HUDEP-2 (cell line): ENCODE measurements around the gene CD58.

Source experiments
- DNase-seq, 76 experiments: peaks; one replicate each; lab custom pipeline; 2025; ENCODE audit not compliant: unreplicated experiment in 76 of 76; lab: John Stamatoyannopoulos, UW

CD58 gene

GRCh38 chr1:116553386-116554115 lies 17.3 kb downstream of the CD58 start:
- DNase-seq, result no peak

DNA sequence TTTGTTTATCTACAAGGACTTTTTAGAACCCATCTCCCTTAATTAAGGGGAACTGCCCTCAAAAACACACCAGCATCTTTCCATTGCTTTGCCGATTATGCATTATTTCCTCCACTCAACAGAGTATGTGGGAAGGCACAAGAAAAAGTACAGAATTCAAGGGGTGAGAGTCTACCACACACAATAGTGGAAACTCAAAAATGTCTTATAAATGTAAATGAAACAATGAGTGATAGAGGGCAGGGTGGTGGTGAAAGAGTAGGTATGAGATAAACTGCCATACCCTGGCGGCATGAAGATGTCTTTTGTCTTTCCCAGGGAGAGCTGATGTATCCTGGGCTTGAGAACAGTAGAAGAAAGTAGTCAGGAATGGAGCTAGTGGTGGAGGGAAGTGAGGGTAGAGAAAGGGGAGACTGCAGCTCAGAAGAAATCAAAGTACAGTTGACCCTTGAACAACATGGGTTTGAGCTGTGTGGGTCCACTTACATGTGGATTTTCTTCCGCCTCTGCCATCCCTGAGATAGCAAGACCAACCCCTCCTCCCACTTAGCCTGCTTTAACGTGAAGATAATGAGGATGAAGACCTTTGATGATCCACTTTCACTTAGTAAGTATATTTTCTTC lies 24.4 kb downstream of the CD58 start:
- DNase-seq, result no peak

GRCh38 chr1:116545359-116545705 lies 25.5 kb downstream of the CD58 start:
- DNase-seq, result no peak

DNA sequence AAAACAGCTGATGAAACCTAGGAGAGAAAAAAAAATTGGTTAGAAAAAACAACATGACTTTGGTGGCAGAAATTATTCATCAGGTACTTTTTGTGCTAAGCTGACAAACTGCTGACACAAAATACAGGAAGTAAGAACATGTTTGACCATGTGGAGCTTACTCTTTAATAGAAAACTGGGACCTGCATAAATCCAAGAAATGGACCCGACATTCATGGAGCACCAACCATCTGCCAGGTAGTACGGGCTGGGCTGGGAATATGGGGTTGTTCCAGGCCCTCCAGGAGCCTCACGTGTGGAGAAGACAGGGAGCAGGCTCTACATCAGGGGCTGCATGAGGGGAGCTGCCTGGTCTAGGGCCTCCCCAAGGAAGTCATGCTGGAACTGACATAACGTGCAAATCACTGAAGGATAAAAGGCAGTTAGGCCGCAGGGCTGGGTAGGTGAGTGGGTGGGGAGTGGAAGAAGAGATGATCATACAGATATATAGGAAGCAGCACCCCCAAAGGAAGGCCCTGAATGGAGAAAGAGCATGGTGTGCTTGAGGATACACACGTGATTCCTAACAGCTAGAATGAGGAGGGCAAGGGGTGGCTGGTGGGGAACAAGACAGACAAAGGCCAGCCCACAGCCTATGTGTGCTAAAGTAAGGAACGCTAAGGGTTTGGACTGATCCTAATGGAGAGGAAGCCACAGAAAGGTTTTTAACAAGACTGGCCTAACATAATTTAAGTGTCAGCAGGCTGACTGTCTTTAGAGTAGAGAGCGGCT lies 26.1 kb downstream of the CD58 start:
- peak in 2 of 76 experiments; percentile 5 to 30 for DNase-seq

DNA sequence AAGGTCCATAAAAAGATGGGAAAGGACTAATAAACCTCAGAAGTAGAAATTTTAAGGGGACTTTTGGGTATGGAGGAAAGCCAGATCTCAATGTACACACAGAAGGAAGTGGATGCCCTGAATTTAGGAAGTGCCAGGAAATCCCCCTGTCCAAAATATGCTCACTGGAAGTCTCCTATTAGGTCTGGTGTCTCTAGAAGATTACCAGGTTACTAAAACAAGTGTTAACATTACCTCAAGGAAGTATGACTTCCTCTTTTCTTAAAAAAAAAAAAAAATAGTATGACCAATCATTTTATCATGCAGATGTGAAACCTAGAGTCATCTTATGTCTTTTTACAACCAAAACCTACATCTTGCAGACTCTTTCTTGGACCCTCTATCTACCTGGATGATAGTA lies 30.7 kb downstream of the CD58 start:
- no peak for DNase-seq

GRCh38 chr1:116538544-116538943 lies 32.3 kb downstream of the CD58 start:
- peak in 3 of 76 experiments; percentile 7 to 10 (median 9) for DNase-seq

DNA sequence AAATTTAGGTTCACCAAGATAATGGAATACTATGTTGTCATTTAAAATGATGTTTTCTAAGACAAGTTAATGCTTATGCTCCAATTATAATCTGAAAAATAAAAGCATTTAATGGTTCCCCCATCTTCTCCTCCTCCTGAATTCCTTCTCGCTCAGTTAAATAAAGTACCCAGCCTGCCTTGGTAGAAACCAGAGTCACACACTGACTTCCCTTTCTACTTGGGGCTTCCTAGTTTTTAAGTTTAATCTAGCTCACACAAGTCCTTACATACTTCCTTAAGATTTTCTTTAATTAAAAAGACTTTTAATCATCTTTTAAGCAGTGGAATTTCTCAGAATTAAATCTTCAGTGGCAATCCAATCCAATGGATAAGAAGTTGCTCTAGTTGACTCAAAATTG lies 32.9 kb downstream of the CD58 start:
- DNase-seq, result no peak

- DNase-seq, result no peak
Measured at GRCh38 chr1:116537040-116537831, 33.6 kb downstream of the CD58 start.

DNA sequence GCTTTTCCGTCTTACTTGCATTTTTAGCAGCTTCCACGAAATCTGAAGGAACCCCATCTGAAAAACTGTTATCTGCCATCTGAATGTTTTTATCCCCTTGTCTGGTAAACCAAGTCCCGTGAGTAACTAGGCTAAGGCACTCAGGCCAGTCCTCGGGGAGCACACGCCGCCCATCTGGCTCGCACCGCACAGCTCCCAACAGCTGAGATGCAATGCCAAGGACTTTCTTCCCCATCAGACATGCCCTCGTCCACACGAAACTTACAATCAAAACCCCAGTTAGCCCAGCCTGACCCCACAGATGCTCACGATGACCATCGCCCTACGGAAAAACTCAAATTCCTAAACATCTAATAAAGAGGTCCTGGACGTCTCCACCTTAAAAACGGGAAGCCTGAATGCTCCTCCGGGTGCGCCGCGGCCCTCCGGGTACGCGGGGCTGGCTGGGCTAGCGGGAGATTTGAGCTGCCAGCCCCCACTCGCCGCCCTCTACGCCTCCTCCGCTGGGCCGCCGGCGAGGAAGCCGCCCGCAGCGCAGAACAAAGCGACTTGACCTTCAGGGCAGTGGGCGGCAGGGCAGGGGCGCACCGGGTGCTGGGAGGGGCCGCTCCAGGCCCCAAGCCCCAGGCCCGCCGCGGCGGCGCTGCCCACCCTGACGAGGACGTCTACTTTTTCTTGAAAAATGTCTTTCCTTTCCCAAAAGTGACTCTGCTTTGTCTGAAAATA lies 36.6 kb downstream of the CD58 start:
- DNase-seq, result no peak

DNA sequence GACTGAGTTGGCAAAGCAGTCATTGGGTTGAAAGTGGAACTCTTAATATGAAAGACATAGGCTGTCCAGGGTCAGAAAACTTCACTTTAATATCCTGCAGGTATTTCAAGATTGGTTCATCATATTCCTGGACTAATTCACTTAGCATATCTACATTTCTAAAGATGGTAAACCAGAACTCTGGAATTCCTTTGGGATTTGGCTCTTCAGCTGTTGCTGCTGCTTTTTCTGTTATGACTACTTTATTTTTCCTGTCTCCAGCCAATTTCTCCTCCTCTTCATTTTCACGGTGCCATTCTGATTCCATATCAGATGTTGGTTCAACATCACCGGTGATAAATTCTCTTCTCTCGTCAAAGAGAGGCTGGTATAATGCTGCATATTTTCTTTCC lies 37.4 kb downstream of the CD58 start:
- DNase-seq, result no peak

DNA sequence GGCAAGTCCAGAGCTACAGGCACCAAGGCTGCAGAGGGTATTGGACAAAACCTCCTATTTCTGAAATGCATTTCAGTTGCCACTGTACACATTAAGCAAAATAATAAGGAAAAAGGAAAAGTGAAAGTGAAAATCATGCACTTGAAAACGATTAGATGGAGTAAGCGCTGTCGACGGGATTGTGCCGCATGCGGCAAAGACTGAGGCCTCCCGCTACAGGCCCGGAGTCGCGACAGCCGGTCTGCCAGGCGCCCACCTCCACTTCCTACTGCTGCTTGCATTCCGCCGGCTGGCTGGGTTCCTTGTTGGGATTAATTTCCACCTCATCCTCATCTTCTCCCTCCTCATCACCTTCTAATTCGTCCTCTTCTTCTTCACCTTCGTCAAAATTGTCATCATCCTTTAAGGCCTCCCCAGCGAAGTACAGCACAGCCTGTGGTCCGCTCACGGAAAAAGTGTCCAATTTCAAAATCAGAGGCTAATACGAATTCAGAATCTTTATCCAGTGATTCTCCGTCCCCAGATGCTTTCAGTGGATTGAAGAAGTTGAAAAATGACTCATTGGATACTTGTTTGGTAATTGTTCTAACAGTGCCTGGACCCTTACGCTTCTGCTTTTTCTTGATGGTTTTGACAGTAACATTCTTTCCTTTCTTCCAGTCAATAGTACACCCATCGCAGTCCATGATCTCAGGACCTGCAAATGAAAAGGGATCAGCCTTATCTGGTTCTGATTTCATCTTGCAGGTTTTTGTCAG lies 38.0 kb downstream of the CD58 start:
- no peak for DNase-seq

DNA sequence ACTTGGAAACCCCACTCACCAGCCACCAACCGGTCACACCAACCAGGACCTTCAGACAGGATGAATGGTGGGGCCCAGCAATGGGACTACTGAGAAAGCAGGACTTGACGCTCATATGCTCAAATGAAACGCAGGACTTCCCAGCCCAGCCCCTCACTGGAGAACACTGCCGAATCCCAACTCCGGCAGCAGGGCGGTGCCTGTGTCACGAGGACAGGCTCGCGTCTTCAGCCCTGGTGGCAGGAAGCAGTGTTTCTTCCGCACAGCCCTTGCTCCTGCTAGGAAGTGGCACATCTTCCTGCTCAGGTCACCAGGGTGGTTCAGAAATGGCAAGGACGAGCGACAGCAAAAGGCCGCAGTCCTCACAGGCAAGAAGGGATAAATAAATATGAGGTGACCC lies 38.9 kb downstream of the CD58 start:
- DNase-seq, result no peak

DNA sequence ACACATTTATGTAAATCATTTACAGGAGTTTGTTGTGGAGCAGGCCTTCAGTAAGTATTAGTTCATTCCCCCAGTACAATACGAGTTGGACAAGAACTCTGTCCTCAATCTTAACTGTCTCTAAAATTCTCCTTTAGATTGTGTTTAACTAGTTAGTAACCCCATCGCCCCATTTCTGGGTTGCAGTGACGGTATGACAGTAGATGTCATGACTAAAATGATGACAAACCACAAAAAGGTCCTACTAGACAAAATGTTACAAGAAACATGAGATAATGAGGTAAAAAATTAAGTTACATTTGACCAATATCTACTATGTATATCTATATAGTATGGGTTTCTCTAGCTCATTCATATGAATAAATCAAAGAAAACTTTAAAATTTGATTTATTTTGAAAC lies 41.1 kb downstream of the CD58 start:
- DNase-seq, result no peak

DNA sequence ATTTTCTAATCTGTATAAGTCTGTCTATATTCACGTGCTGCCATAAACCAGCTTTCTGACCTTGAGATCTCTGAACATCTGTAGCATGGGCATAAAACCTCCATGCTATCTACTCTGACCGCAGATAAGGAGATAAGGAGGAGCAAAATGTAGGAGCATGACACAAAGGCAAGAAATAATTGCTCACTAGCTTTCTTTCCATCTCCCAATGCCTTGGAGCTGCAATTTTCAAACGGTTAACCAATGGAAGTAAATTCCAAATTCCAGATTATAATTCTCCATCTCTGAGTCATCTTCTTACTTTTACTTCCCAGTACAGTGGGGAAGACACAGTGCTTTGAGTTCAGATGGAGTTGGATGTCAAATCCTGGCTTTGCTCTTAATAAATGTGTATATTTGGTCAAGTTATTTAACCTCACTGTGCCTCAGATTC lies 41.6 kb downstream of the CD58 start:
- peak in 10 of 76 experiments; percentile 5 to 58 (median 20) for DNase-seq

DNA sequence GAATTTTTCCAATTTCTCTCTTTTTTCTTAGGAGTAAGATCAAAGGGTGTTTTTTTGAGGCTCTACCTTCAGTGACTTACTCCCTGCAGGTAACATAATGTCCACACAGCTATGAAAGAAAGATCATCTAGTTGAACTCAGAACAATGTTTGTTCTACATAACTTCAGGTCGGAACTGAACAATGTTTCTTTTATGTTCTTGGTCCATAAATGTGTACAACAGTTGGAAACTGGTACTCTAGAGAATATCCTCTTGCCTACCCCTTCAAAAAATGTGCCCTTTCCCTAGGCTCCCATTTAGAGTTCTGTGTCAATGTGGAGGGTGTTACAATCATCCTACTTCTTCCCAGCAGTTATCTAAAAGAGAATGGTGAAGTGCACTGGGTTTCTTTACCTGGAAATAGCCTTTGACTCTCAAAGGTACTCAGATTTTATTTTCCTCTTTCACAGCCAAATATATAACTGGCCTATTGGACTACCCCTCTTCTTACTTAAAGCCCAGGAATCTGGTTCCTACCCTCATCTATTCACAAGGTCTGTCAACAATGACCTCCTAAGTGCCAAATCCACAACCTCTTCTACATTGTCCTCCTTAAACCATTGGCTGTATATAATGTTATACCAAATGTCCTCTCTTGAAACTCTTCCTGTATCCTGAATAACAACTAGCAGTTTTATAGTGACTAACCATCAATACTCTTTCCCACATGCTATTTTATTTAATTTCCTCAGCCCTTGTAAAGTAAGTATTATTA lies 42.3 kb downstream of the CD58 start:
- DNase-seq, result no peak

DNA sequence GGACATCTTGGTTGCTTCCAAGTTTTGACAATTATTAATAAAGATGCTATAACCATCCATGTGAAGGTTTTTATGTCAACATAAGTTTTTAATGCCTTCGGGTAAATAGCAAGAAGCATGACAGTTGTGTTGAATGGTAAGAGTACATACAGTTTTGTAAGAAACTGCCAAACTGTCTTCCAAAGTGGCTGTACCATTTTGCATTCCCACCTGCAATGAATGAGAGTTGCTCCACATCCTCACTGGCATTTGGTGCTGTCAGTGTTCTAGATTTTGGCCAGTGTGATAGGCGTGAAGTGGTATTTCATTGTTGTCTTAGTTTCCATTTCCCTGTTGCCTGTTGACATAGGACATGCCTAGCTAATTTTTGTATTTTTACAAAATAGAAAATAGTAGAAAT lies 45.4 kb downstream of the CD58 start:
- no peak for DNase-seq

DNA sequence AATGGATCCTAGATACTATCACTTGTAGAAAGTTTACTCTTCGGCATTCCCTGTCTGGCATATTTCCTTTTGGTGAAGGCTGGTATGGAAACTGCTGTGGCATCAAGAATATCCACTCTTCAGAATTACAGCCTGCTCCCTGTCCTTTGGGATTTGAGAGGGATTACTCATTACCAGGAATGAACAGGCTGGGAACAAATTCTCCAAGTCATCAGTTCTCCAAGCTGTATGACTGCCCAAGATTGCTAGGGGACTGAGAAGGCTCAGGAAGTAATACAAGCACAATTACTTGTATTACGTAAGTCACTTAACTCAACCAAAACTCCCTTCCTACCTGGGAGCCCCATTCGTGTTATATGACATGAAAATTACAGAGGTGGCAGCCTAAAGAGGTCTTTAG lies 49.6 kb downstream of the CD58 start:
- no peak for DNase-seq

DNA sequence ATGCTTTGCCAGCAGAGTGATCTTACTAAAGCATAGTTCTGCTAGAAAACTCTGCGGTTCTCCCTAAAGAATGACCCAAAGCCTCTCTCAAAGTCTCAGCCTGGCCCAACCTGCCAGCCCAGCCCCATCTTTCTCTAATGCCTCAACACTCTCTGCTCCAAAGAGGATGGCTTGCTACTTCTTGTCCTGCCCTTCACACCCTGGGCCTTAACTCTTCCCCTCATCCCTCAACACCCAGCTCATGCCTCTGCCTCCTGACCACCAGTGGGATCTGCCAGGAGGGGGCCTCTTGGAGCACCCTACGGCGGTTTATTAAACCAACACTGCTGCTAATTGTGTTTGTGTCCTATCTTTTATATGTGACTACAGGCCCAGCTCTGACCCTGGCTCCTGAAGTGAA lies 52.4 kb downstream of the CD58 start:
- DNase-seq, result no peak

DNA sequence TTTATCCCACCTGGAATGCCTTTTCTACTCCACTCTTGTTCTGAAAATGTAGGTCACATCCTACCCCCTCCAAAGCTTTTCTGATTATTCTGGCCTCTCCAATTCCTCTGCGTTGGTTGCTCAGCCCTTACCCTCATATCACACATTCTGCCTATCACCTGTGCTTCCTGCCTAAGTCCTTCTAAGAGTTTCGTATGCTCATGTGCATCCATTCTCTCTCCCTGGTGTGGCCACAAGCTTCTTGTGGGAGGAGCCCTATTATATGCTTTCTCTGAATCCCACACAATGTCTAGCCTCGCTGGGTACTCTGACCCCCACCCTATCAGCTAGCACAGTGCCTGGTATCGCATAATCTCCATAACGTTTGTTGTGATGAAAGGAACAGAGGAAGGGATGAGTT lies 54.2 kb downstream of the CD58 start:
- no peak for DNase-seq
